GM19452 (cell line): ENCODE results near the gene FGFBP3.

Source experiments
- ATAC-seq: cut with Tn5 transposase; IDR thresholded peaks from one replicate; pipeline ENCODE4 v1.9.1; 2021; ENCODE audit not compliant: unreplicated experiment

The FGFBP3 gene

GRCh38 chr10:91860885-91861284, 48.4 kb downstream of the FGFBP3 start:
- ATAC-seq = no peak

DNA sequence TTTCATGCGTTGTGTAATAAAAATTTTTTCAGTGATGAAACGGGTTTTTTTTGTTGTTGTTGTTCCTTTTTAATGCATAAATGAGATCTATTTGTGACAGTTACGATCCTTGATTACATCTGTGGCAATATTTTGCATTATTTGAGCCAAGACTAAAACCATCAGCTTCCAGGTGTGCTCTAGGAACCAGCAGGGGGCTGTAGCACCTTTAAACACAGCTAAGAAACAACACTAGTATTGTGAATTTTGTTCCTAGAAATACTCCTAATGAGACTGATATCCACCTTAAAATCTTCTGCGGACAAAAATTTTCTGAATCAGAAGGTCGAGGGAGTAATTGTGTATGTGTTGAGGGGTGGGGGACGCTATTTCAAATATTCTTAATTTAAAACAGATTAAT, 52.6 kb downstream of the FGFBP3 start:
- ATAC-seq = no peak
